Panc1 (cell line): ENCODE results near the gene SNX9. TPM values are rescaled to one million over a fixed set of nuclear protein-coding genes. Genes with fewer than 3 reads are reported as not detected.

Source experiments
- ATAC-seq: fragments of 200-7000 bp; cut with Tn5 transposase; 2 replicates; pipeline ENCODE4 v1.9.1; 2020; ENCODE audit warnings: mild to moderate bottlenecking, moderate library complexity
- BruUV-seq: library from RNA; stranded (reverse); fragments of 400-500 nt; replicated peaks from 2 replicates; lab custom pipeline; 2021; lab: Mats Ljungman, UMichigan
- CTCF ChIA-PET: fragments of 300-600 bp; sonication (Branson Sonifier 250); formaldehyde crosslinking; loops from one replicate; lab custom pipeline; 2022; ENCODE audit warnings: antibody characterized with exemption; lab: Charles Lee
- POLR2A ChIA-PET: fragments of 300-600 bp; sonication (Branson Sonifier 250); formaldehyde crosslinking; loops from one replicate; lab custom pipeline; 2022; ENCODE audit warnings: antibody characterized with exemption; lab: Charles Lee
- DNase-seq: peaks from one replicate; pipeline ENCODE4 v3.0.0-alpha.2; 2010; ENCODE audit warnings: low read depth, low spot score
- H3K27ac ChIP-seq: 2 replicates; pipeline ENCODE4 v1.5.1; 2011; ENCODE audit warnings: mild to moderate bottlenecking, low read length, inconsistent platforms
- H3K27me3 ChIP-seq: fragments of 200-500 bp; sonication (Bioruptor generic); 2 replicates; pipeline ENCODE4 v1.6.0; 2014; ENCODE audit warnings: low read length, inconsistent platforms; ENCODE audit not compliant: control insufficient read depth, insufficient read depth
- H3K36me3 ChIP-seq: fragments of 200-500 bp; sonication (Bioruptor generic); 2 replicates; pipeline ENCODE4 v1.5.1; 2014; ENCODE audit warnings: inconsistent platforms, mild to moderate bottlenecking, low read length, moderate library complexity; ENCODE audit not compliant: control insufficient read depth, insufficient read depth
- H3K4me1 ChIP-seq: 2 replicates; pipeline ENCODE4 v1.5.1; 2011; ENCODE audit warnings: inconsistent platforms, mild to moderate bottlenecking, low read length, moderate library complexity; ENCODE audit not compliant: control insufficient read depth, insufficient read depth
- H3K4me3 ChIP-seq, 2 experiments: 2 replicates each; pipeline ENCODE4 v1.5.1; 2011 to 2012; ENCODE audit warnings: low read depth in 2 of 2, low read length in 2 of 2, mild to moderate bottlenecking in 2 of 2, inconsistent platforms in 1 of 2, moderate library complexity in 1 of 2
- H3K9me3 ChIP-seq: fragments of 200-500 bp; sonication (Bioruptor generic); 2 replicates; pipeline ENCODE4 v1.5.1; 2014; ENCODE audit warnings: low read depth, mild to moderate bottlenecking, inconsistent platforms, low read length, moderate library complexity; ENCODE audit not compliant: control insufficient read depth, insufficient read depth
- CTCF ChIP-seq: fragments of 450-650 bp; IDR thresholded peaks from 2 replicates; pipeline ENCODE4 v1.5.1; 2017; ENCODE audit warnings: mild to moderate bottlenecking
- POLR2AphosphoS5 ChIP-seq: IDR thresholded peaks from 2 replicates; pipeline ENCODE4 v1.6.1; 2012; ENCODE audit warnings: mild to moderate bottlenecking, low read depth, low read length, moderate library complexity
- REST ChIP-seq, 2 experiments: IDR thresholded peaks; 2 replicates each; pipeline ENCODE4 v1.6.1; 2011 to 2012; ENCODE audit warnings: low read depth in 2 of 2, control low read depth in 1 of 2, low read length in 1 of 2, mild to moderate bottlenecking in 1 of 2, moderate library complexity in 1 of 2; ENCODE audit not compliant: insufficient read depth in 1 of 2
- SIN3A ChIP-seq: IDR thresholded peaks from 2 replicates; pipeline ENCODE4 v1.6.1; 2012; ENCODE audit warnings: low read depth, mild to moderate bottlenecking, low read length, moderate library complexity, borderline replicate concordance; ENCODE audit not compliant: insufficient read depth
- TCF7L2 ChIP-seq: IDR thresholded peaks from 2 replicates; pipeline ENCODE4 v1.6.1; 2011; ENCODE audit warnings: mild to moderate bottlenecking, low read depth, low read length, inconsistent platforms
- in situ Hi-C: cut with HindIII; loops from 2 replicates; pipeline ENCODE4 v1.10.0; 2016; ENCODE audit warnings: low sequenced_read_pairs, low pct_unique_long_range_greater_than_20kb
- intact Hi-C: fragments of 100-400 bp; cut with micrococcal nuclease; formaldehyde crosslinking; loops from one replicate; pipeline ENCODE4 v1.10.0; 2022; ENCODE audit not compliant: unreplicated experiment
- total RNA-seq: library from RNA; stranded (reverse); gene quantifications from one replicate; pipeline ENCODE4 v1.2.1, GENCODE V29; 2021; ENCODE audit not compliant: unreplicated experiment

Gene SNX9
- total RNA-seq, 1 experiment from 2014 or later, result 46.0 TPM

- ATAC-seq (no peak), DNase-seq (no peak)
- intact Hi-C loops, result no loop called here
- no peaks in the 10 kb centered on the region for H3K9me3 ChIP-seq
- CTCF ChIA-PET, result no interaction called here
- in situ Hi-C loops, result no loop called here
- no TSS peak for BruUV-seq
- no peaks in the 10 kb centered on the region for H3K4me1 ChIP-seq
- H3K27me3 ChIP-seq, result no peaks in the 10 kb centered on the region
- peaks cover 46% of the 10 kb centered on the region for H3K36me3 ChIP-seq
- H3K4me3 ChIP-seq, result no peak overlapping the region
- H3K27ac ChIP-seq, result no peak overlapping the region
- TF ChIP-seq CTCF, result no peak
- POLR2A ChIA-PET, result no interaction called here
Measured at GRCh38 chr6:157929765-157930319, 106.8 kb downstream of the SNX9 start.

- intact Hi-C loops, result no loop called here
- H3K4me1 ChIP-seq, result no peaks in the 10 kb centered on the region
- H3K27me3 ChIP-seq, result no peaks in the 10 kb centered on the region
- peaks cover 50% of the 10 kb centered on the region for H3K36me3 ChIP-seq
- POLR2A ChIA-PET, result no interaction called here
- CTCF ChIA-PET, result no interaction called here
- ATAC-seq, result no peak
- in situ Hi-C loops, result no loop called here
- no TSS peak for BruUV-seq
- no peak overlapping the region for H3K4me3 ChIP-seq
- H3K9me3 ChIP-seq, result no peaks in the 10 kb centered on the region
- no peak for DNase-seq
- no peak overlapping the region for H3K27ac ChIP-seq
- no peak for TF ChIP-seq CTCF
Measured at GRCh38 chr6:157935786-157936185, 112.7 kb downstream of the SNX9 start.

GRCh38 chr6:157937318-157937717 is 114.3 kb downstream of the SNX9 start:
- in situ Hi-C loops (no loop called here), intact Hi-C loops (no loop called here)
- H3K27ac ChIP-seq, result no peak overlapping the region
- ChIA-PET POLR2A (interaction anchor here (0.6 kb wide), 1 partner anchor 24 kb away, joined by 3 read pairs; no protein-coding TSS in a partner anchor), CTCF (no interaction called here)
- no peaks in the 10 kb centered on the region for H3K4me1 ChIP-seq
- no peaks in the 10 kb centered on the region for H3K27me3 ChIP-seq
- no peak for ATAC-seq
- peaks cover 52% of the 10 kb centered on the region for H3K36me3 ChIP-seq
- no peak for DNase-seq
- BruUV-seq, result no TSS peak
- TF ChIP-seq POLR2AphosphoS5 (no peak), SIN3A (no peak), REST (IDR thresholded peaks at IDR 0.05; ENCODE audit: insufficient read depth in 1 of 2, low read depth in 2 of 2, low read length in 1 of 2) (no peak), CTCF (no peak), TCF7L2 (no peak)
- H3K9me3 ChIP-seq, result no peaks in the 10 kb centered on the region
- no peak overlapping the region for H3K4me3 ChIP-seq
